AG04449 (cell line): ENCODE data around the gene IRF4.

Source experiments
- CTCF ChIA-PET: fragments of 350-600 bp; formaldehyde crosslinking; extraction: SDS; loops from one replicate; lab custom pipeline; 2021; ENCODE audit warnings: antibody characterized with exemption; lab: Yijun Ruan, JAX
- POLR2A ChIA-PET: fragments of 400-600, 350-600 bp; formaldehyde crosslinking; extraction: SDS; loops from one replicate; lab custom pipeline; 2020; ENCODE audit warnings: antibody characterized with exemption, inconsistent platforms; lab: Yijun Ruan, JAX
- DNase-seq: peaks from one replicate; pipeline ENCODE4 v3.0.0-alpha.2; 2010; ENCODE audit warnings: low read depth, low spot score
- H3K4me3 ChIP-seq: 2 replicates; pipeline ENCODE4 v1.5.1; 2011; ENCODE audit warnings: low read depth, mild to moderate bottlenecking, control low read depth, low read length
- TF ChIP-seq, protein P1 (sequence below): IDR thresholded peaks from one replicate; pipeline ENCODE4 v1.5.1; 2011; ENCODE audit warnings: mild to moderate bottlenecking, moderate library complexity, low read length, control low read depth, inconsistent platforms; ENCODE audit not compliant: insufficient read depth; ENCODE audit errors: missing control alignments

Gene IRF4

DNA sequence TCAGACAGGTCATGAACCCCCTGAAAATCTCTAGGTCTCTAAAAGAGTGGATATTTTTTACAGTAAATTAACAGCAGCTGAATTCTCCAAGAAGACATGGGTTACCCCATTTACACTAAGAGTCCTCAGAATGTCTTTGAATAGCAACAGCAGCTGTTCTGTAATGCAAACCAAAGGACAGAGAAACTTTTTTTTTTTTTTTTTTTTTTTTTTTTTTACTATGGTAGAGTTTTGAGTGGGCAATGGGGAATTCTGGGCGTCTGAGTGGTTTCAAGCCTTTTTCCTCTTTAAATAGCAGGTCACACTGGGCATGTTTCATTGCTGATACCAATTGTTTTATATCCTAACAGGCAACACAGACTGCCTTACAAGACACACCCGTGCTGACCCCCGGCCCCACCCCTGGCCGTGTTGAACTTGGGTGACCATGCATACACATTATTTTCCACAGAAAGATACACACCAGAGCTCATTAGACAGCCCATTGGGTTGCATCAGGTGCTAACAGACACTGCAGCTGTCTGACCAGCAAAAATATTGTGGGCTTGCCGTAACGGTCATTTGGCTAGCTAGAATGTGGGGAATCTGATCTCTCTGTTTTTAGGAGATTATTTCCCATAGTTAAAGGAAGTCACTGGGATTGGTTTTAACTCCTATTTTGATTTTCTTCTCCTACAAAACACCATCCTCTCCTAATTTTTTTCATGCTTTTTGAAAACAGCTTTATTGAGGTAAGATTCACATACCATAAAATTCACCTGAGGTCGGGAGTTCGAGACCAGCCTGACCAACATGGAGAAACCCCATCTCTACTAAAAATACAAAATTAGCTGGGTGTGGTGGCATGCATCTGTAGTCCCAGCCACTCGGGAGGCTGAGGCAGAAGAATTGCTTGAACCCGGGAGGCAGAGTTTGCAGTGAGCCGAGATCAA, 26.7 kb upstream of the IRF4 start:
- TF ChIP-seq, protein P1, sequence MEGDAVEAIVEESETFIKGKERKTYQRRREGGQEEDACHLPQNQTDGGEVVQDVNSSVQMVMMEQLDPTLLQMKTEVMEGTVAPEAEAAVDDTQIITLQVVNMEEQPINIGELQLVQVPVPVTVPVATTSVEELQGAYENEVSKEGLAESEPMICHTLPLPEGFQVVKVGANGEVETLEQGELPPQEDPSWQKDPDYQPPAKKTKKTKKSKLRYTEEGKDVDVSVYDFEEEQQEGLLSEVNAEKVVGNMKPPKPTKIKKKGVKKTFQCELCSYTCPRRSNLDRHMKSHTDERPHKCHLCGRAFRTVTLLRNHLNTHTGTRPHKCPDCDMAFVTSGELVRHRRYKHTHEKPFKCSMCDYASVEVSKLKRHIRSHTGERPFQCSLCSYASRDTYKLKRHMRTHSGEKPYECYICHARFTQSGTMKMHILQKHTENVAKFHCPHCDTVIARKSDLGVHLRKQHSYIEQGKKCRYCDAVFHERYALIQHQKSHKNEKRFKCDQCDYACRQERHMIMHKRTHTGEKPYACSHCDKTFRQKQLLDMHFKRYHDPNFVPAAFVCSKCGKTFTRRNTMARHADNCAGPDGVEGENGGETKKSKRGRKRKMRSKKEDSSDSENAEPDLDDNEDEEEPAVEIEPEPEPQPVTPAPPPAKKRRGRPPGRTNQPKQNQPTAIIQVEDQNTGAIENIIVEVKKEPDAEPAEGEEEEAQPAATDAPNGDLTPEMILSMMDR: no peak
- no peak for DNase-seq
- no peak overlapping the region for H3K4me3 ChIP-seq
- CTCF ChIA-PET: no interaction called here
- POLR2A ChIA-PET: no interaction called here

DNA sequence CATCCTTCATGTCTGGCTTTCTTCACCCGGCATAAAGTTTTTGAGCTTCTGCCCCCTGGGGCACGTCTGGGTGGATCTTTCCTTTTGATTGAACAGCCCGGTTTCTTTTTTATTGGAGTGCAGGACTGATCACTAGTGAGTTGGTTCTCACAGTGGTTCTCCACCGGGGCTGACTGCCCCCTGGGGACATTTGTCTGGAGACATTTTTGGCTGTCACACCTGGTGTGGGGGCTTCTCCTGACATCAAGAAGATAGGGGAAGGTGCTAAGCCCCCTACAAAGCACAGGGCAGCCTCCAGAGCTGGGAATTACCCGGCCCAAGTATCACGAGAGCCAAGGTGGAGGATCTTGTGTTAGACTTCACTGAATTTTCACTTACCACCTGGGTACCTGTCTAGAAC, 25.7 kb upstream of the IRF4 start:
- CTCF ChIA-PET: no interaction called here
- no peak for DNase-seq
- POLR2A ChIA-PET: no interaction called here
- TF ChIP-seq, protein P1: no peak
- no peak overlapping the region for H3K4me3 ChIP-seq

DNA sequence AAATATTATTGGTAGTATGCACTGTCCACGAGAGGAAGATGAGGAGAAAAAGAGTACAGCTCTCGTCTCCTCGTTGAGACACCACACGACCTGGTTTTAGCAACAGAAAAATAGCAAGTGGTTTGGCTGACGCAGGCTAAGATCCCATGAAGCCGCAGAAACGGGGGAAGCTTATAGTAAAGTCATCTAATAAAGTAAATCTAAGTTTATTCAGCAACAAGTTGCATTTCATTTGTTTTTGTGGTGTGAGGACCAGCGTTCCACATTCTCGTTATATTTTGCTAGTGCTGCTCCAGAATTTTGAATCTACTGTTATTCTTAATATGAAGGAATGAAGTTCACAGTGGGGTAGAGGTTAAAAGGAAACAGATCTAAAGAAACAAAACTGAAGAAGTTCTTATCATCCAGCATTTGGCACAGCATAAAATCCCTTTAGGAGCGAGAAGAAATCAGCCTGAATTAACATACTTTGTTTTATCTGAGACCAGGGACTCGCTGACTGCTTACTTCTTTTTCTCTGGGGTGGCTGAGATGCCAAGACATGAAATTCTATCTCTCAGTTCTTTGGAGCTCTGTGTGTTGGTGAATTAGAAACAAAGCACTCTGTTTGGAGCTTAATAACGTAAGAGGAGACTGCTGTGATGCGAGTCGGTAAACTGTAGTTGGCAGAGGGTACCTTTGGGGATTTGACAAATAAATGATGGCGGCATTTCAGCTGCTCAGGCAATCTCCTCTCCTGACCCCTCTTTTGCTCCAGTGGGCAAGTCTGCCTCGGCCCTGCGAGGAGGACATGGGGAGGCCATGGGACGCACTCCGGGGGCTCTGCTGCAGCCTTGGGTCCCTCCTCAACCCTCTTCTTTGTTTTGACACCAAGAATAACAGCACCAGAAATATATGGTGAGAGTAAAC, 24.9 kb upstream of the IRF4 start:
- POLR2A ChIA-PET: no interaction called here
- H3K4me3 ChIP-seq: no peak overlapping the region
- CTCF ChIA-PET: no interaction called here
- no peak for DNase-seq
- TF ChIP-seq, protein P1: no peak

DNA sequence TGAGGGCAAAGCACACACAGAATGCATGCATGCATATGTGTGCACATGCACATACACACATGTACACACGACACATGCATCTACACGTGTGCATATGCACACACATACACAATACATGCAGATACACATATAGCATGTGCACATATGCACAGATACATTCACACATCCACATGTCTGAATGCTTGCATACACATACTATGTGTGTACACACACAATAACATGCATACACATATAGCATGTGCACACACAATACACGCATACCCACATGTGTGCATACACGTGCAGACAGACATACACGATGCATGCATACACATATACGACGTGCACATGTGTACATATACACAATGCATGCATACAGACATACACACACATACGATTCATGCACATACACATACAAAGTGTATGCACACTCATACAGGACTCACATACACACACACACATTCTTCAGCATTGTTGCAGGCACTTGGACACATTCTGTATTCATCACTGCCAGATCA, 24.2 kb upstream of the IRF4 start:
- DNase-seq: no peak
- TF ChIP-seq, protein P1: no peak
- ChIA-PET POLR2A (no interaction called here), CTCF (no interaction called here)
- no peak overlapping the region for H3K4me3 ChIP-seq

DNA sequence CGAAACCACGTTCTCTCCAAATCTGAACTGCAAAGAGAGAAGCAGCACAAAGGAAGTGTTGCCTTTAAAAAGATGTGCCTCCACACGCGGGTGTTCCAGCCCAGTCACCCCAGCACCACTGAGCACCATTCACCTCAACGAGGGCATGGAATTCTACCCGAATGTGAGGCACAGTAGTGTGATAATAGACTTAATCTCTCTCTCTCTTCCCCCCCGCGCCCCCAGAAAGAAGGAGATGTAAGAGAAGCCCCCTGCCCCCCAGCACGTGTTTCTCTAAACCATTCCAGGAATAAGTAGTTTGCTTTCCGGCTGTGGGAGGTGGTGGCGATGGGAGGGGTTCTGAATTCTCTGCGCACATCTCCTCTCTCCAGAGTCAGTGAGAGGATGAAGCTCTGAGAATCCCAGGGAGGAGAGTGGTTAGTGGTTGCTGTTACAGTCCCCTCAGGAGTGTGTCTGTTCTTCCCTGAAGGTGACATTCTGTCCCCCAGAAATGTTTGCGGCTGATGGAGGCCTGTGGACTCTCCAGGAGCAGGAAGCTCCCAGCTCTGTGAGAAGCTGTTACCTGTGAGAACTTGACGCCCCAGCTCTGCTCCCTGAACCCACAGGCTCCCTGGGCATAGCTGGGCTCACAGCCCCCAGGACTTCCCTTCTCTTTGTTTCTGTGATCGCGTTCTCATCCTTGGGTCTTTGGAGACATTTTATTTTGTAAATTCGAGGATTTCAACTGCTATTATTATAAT, 23.5 kb upstream of the IRF4 start:
- CTCF ChIA-PET: no interaction called here
- TF ChIP-seq, protein P1: no peak

More for the DNA sequence above, 23.5 kb upstream of the IRF4 start:
- no peak for DNase-seq
- POLR2A ChIA-PET: no interaction called here
- H3K4me3 ChIP-seq: no peak overlapping the region
